ENCODE data around the gene PREX1. TPM values are rescaled to one million over a fixed set of nuclear protein-coding genes. Genes with fewer than 3 reads are reported as not detected.

The PREX1 gene
- total RNA-seq, 1 donor from 2014 or later, result 66.0 TPM

DNA sequence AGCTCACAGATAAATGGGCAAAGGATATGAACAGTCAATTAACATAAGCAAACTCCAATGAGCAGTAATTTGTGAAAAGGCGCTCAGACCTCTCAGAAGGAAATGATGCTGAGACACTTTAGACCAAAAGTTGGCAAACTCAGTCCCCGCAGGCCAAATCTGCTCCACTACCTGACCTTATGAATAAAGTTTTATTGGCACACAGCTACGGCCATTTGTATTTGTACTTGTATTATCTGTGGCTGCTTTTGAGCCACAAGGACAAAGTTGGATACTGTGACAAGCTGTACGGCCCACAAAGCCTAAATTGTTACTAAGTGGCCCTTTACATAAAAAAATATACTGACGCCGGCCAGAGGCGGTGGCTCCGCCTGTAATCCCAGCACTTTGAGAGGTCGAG is 167.0 kb downstream of the PREX1 start:
- Histone ChIP-seq H3K4me3 (no peak overlapping the region), H3K27me3 (no peaks in the 10 kb centered on the region), H3K36me3 (peaks cover 15% of the 10 kb centered on the region), H3K9me3 (no peaks in the 10 kb centered on the region), H3K27ac (no peak overlapping the region), H3K4me1 (no peaks in the 10 kb centered on the region)
- ATAC-seq (no peak), DNase-seq (no peak)
- intact Hi-C loops (cut with DNase I), result no loop called here
- TF ChIP-seq, protein P1, sequence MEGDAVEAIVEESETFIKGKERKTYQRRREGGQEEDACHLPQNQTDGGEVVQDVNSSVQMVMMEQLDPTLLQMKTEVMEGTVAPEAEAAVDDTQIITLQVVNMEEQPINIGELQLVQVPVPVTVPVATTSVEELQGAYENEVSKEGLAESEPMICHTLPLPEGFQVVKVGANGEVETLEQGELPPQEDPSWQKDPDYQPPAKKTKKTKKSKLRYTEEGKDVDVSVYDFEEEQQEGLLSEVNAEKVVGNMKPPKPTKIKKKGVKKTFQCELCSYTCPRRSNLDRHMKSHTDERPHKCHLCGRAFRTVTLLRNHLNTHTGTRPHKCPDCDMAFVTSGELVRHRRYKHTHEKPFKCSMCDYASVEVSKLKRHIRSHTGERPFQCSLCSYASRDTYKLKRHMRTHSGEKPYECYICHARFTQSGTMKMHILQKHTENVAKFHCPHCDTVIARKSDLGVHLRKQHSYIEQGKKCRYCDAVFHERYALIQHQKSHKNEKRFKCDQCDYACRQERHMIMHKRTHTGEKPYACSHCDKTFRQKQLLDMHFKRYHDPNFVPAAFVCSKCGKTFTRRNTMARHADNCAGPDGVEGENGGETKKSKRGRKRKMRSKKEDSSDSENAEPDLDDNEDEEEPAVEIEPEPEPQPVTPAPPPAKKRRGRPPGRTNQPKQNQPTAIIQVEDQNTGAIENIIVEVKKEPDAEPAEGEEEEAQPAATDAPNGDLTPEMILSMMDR (IDR thresholded peaks at IDR 0.05), result no peak

DNA sequence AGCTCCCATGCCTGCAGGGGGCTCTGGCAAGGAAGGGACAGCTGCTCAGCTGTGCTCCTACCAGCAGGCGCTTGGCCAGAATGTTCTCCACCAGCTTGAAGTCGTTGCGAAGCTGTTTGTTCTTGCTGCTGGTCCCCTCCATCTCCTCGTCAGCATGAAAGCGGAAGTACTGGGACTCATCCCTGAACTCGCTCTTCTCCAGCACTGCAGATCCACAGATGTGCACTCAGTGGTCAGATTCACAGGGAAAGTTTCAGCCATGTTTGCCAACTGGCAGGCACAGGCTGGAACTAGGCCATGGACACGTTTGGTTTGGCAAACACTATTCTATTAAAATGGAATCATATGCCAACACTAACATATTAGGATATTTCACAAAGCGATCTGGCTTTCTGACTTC is 167.9 kb downstream of the PREX1 start:
- intact Hi-C loops (cut with DNase I), result loop anchor here (5.0 kb wide), 1 partner anchor 247 kb away; no protein-coding TSS in a partner anchor
- Histone ChIP-seq H3K4me1 (no peaks in the 10 kb centered on the region), H3K27me3 (no peaks in the 10 kb centered on the region), H3K9me3 (no peaks in the 10 kb centered on the region), H3K4me3 (no peak overlapping the region), H3K36me3 (peaks cover 23% of the 10 kb centered on the region), H3K27ac (no peak overlapping the region)
- no peak for ATAC-seq
- TF ChIP-seq, protein P1 (IDR thresholded peaks at IDR 0.05), result no peak
- no peak for DNase-seq

DNA sequence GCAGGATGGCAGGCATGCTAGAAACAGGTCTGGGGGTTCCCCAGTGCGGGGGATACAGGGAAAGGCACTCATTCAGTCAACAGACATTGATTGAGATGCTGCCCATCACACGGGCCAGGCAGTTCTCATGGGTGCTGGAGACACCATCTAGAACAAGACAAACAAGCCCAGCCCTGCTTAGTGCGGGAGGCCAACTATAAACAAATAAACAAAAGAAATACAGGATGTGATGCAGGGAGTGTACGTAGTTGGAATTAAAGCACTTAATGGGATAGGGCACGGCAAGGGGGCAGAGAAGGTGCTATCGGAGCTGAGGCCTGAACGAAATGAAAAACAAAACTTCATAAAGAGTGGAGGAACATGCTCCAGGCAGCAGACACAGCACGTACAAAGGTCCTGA is 169.3 kb downstream of the PREX1 start:
- Histone ChIP-seq H3K4me1 (no peaks in the 10 kb centered on the region), H3K9me3 (no peaks in the 10 kb centered on the region), H3K27me3 (no peaks in the 10 kb centered on the region), H3K36me3 (peaks cover 34% of the 10 kb centered on the region), H3K4me3 (no peak overlapping the region), H3K27ac (no peak overlapping the region)
- intact Hi-C loops (cut with DNase I), result loop anchor here (5.0 kb wide), 1 partner anchor 249 kb away; no protein-coding TSS in a partner anchor
- DNase-seq, result no peak
- TF ChIP-seq, protein P1 (IDR thresholded peaks at IDR 0.05), result no peak
- ATAC-seq, result no peak

DNA sequence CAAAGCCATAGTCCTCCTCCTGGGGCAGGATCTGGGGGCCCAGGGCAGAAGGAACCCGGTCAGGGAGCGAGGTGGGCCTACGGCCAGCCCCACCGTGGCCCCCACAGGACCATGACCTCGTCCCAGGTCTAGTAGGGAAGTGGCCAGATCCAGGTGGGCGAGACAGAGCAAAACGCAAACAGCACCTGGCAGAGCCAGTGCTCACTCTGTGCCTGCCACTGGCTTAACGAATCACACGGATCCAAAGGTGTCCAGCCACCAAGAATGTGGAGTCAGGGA is 169.7 kb downstream of the PREX1 start:
- intact Hi-C loops (cut with DNase I), result loop anchor here (5.0 kb wide), 1 partner anchor 249 kb away; no protein-coding TSS in a partner anchor
- TF ChIP-seq, protein P1 (IDR thresholded peaks at IDR 0.05), result no peak
- H3K9me3 ChIP-seq, result no peaks in the 10 kb centered on the region
- no peak overlapping the region for H3K4me3 ChIP-seq
- no peak for ATAC-seq
- no peaks in the 10 kb centered on the region for H3K4me1 ChIP-seq
- no peak overlapping the region for H3K27ac ChIP-seq
- H3K36me3 ChIP-seq, result peaks cover 37% of the 10 kb centered on the region
- no peak for DNase-seq
- H3K27me3 ChIP-seq, result no peaks in the 10 kb centered on the region

DNA sequence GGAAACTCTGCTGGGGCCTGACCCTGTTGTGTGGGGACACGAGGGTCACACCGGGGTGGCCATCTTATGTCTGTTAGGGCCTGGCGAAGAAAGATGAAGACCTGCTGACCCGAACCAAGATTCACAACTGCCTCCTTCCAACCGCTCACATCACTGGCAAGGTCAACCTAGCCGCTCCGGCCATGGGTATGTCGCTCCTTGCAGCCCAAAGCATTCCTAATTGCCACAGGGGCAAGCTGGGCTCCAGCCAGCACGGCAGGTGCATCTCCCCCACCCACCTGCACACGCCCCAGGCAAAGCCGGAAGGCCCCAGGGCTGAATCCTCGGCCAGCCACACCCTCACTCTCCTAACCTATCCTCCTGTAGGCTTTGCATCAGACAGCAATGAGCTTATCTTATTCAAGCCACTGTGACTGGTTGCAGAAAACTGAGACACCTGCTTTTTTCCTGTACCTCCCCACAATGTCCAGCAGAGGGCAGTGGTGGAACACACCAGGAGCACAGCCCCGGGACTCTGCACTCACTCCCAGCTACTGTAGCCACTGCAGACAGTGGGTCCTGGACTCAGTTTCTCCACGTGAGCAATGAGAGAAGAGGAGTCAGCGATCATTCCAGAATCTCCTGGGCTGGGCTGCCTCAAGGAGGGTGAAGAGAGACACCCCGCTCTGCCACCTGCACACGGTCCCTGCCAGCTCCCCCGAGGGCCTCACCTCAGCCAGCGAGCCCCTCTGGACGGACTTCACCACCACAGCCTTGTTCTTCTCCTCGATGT is 170.2 kb downstream of the PREX1 start:
- peak; percentile 91 for ATAC-seq
- no peaks in the 10 kb centered on the region for H3K27me3 ChIP-seq
- TF ChIP-seq, protein P1 (IDR thresholded peaks at IDR 0.05), result peak; percentile 93
- DNase-seq, result peak; percentile 71
- intact Hi-C loops (cut with DNase I), result loop anchor here (5.0 kb wide), 1 partner anchor 250 kb away; no protein-coding TSS in a partner anchor
- no peak overlapping the region for H3K27ac ChIP-seq
- no peaks in the 10 kb centered on the region for H3K4me1 ChIP-seq
- peaks cover 41% of the 10 kb centered on the region for H3K36me3 ChIP-seq
- no peak overlapping the region for H3K4me3 ChIP-seq
- no peaks in the 10 kb centered on the region for H3K9me3 ChIP-seq

All from upper lobe of right lung (tissue), 1 donor.